Tongue (tissue), 2 donors: ENCODE measurements around the gene NCOR2. TPM values are rescaled to one million over a fixed set of nuclear protein-coding genes. Genes with fewer than 3 reads are reported as not detected.
A peak's percentile ranks its signal among the peaks of the same experiment; 100 is the strongest.

Source experiments
- DNase-seq: peaks from one replicate; pipeline ENCODE4 v3.0.0-alpha.2; 2015
- total RNA-seq: library from RNA; depleted of rRNA; stranded (reverse); fragments of >200 nt; gene quantifications from one replicate; pipeline ENCODE4 v1.2.3, GENCODE V29; 2014

NCOR2 gene
- total RNA-seq, 1 donor from 2014 or later: 147 TPM

- DNase-seq: no peak
These were observed 8.7 kb upstream of the NCOR2 start for GRCh38 chr12:124576061-124576650.

GRCh38 chr12:124573839-124574786, 6.7 kb upstream of the NCOR2 start:
- DNase-seq: no peak

- no peak for DNase-seq
These were observed 4.1 kb upstream of the NCOR2 start for GRCh38 chr12:124571556-124571955.

- DNase-seq: no peak
These were observed 3.4 kb upstream of the NCOR2 start for GRCh38 chr12:124570810-124571209.

GRCh38 chr12:124569375-124570148, 2.1 kb upstream of the NCOR2 start:
- no peak for DNase-seq

GRCh38 chr12:124568431-124569374, 1.3 kb upstream of the NCOR2 start:
- peak; percentile 92 for DNase-seq

GRCh38 chr12:124567673-124568373, 411 bp upstream of the NCOR2 start:
- peak; percentile 97 for DNase-seq

GRCh38 chr12:124566161-124566996, 1.0 kb downstream of the NCOR2 start:
- DNase-seq: peak; percentile 92

GRCh38 chr12:124565656-124566160, 1.7 kb downstream of the NCOR2 start:
- DNase-seq: no peak

- DNase-seq: no peak
These were observed 2.4 kb downstream of the NCOR2 start for GRCh38 chr12:124564971-124565491.

GRCh38 chr12:124564232-124564958, 3.0 kb downstream of the NCOR2 start:
- no peak for DNase-seq

GRCh38 chr12:124563809-124564208, 3.6 kb downstream of the NCOR2 start:
- DNase-seq: no peak

GRCh38 chr12:124563401-124563800, 4.0 kb downstream of the NCOR2 start:
- DNase-seq: no peak

- no peak for DNase-seq
These were observed 4.6 kb downstream of the NCOR2 start for GRCh38 chr12:124562796-124563181.

- DNase-seq: no peak
These were observed 5.2 kb downstream of the NCOR2 start for GRCh38 chr12:124562018-124562795.

- DNase-seq: no peak
These were observed 6.2 kb downstream of the NCOR2 start for GRCh38 chr12:124561231-124561630.

GRCh38 chr12:124560146-124560890, 7.1 kb downstream of the NCOR2 start:
- no peak for DNase-seq
